MG63 (cell line): Measurements from ENCODE around the gene AK9. TPM values are rescaled to one million over a fixed set of nuclear protein-coding genes. Genes with fewer than 3 reads are reported as not detected.
"Not testable (repeated sequence)": the region's sequence is repeated elsewhere in the genome, so short reads cannot be mapped to it uniquely, and the experiment has no call there.

Source experiments
- DNase-seq: peaks from one replicate; pipeline ENCODE4 v3.0.0-alpha.2; 2020
- H3K27me3 ChIP-seq: fragments of 250-450 bp; sonication (Bioruptor Pico); 2 replicates; pipeline ENCODE4 v1.5.1; 2020; ENCODE audit warnings: mild to moderate bottlenecking, moderate library complexity
- H3K36me3 ChIP-seq: fragments of 250-450 bp; sonication (Bioruptor Pico); 2 replicates; pipeline ENCODE4 v1.5.1; 2020; ENCODE audit warnings: mild to moderate bottlenecking, moderate library complexity
- H3K4me3 ChIP-seq: fragments of 250-450 bp; sonication (Bioruptor Pico); 2 replicates; pipeline ENCODE4 v1.5.1; 2020; ENCODE audit warnings: mild to moderate bottlenecking, moderate library complexity
- H3K9me3 ChIP-seq: fragments of 250-450 bp; sonication (Bioruptor Pico); 2 replicates; pipeline ENCODE4 v1.5.1; 2020; ENCODE audit warnings: mild to moderate bottlenecking, moderate library complexity
- total RNA-seq: library from RNA; depleted of rRNA; stranded (reverse); fragments of >200 nt; shearing (Covaris generic); gene quantifications from 2 replicates; pipeline ENCODE4 v1.2.3, GENCODE V29; 2014; ENCODE audit warnings: low replicate concordance

AK9 gene
- total RNA-seq, 1 experiment from 2014 or later, result 2.6 TPM

DNA sequence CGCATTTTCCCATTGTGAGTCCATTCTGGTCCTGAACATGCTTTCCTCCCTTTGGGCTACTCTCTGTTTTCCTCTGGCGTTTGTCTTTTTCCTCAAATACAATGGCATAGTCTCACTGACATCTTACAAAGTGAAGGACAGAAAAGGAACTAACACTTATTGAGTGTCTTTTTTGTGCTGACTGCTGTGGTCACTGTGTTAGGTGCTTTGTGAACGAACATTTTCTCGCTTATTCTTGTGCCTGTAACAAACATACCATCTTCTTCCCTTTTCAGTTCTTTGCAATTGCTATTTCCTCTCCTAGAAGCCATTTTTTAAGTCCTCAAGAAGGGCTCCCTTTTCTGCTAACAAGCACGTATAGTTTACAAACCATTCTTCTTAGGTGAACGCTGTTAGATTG is 15.5 kb upstream of the AK9 start:
- no peak for DNase-seq

GRCh38 chr6:109705258-109705657 is 14.3 kb upstream of the AK9 start:
- DNase-seq, result peak; percentile 60
- no peaks in the 10 kb centered on the region for H3K36me3 ChIP-seq
- no peak overlapping the region for H3K4me3 ChIP-seq
- H3K9me3 ChIP-seq, result peaks cover 7% of the 10 kb centered on the region
- H3K27me3 ChIP-seq, result no peaks in the 10 kb centered on the region

More for the DNA sequence above, 15.5 kb upstream of the AK9 start:
- H3K9me3 ChIP-seq, result peaks cover 7% of the 10 kb centered on the region
- H3K27me3 ChIP-seq, result no peaks in the 10 kb centered on the region
- H3K36me3 ChIP-seq, result no peaks in the 10 kb centered on the region
- H3K4me3 ChIP-seq, result no peak overlapping the region

- Histone ChIP-seq H3K9me3 (no peaks in the 10 kb centered on the region), H3K36me3 (no peaks in the 10 kb centered on the region), H3K4me3 (no peak overlapping the region), H3K27me3 (no peaks in the 10 kb centered on the region)
- DNase-seq, result no peak
These were observed 11.8 kb upstream of the AK9 start for GRCh38 chr6:109702791-109703190.

DNA sequence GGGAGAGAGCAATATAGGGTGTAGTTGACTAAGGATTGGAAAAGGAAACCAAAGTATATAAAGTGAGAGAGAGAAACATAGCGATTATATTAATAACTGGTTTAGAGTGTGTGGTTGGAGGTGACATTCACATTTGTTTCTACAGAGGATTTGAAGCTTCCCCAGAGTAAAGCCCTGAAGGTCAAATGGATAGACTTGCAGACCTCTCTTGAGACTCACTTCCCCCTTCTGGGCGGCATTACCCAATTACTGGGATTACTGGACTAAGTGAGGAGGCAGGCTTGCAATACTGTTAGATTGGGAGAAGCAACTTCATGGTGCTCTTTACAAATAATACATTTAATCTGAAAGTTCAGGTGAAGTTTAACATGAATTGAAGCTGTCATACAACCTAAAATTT is 10.8 kb upstream of the AK9 start:
- H3K9me3 ChIP-seq, result no peaks in the 10 kb centered on the region
- no peak for DNase-seq
- no peak overlapping the region for H3K4me3 ChIP-seq
- no peaks in the 10 kb centered on the region for H3K36me3 ChIP-seq
- no peaks in the 10 kb centered on the region for H3K27me3 ChIP-seq

- no peak overlapping the region for H3K4me3 ChIP-seq
- H3K9me3 ChIP-seq, result no peaks in the 10 kb centered on the region; the same call in 1 of the 2 replicates
- DNase-seq, result no peak
- no peaks in the 10 kb centered on the region for H3K36me3 ChIP-seq
- H3K27me3 ChIP-seq, result no peaks in the 10 kb centered on the region
These were observed 10.2 kb upstream of the AK9 start for GRCh38 chr6:109701221-109701620.

DNA sequence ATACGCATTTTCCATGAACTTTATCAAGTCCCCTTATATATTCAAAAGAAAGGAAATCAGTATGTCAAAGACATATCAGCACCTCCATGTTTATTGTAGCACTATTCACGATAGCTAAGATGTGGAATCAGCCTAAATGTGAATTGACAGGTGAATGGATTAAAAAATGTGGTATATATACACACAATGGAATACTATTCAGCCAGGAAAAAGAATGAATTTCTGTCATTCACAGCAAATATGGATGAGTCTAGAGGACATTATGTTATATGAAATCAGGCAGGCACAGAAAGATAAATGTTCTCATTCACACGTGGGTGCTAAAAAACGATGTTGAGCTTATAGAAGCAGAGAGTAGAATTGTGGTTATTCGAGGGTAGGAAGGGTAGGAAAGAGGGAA is 5.4 kb upstream of the AK9 start:
- Histone ChIP-seq H3K4me3 (no peak overlapping the region), H3K27me3 (no peaks in the 10 kb centered on the region), H3K9me3 (no peaks in the 10 kb centered on the region; the same call in 1 of the 2 replicates), H3K36me3 (peaks cover 2% of the 10 kb centered on the region; the same call in 1 of the 2 replicates)
- no peak for DNase-seq

DNA sequence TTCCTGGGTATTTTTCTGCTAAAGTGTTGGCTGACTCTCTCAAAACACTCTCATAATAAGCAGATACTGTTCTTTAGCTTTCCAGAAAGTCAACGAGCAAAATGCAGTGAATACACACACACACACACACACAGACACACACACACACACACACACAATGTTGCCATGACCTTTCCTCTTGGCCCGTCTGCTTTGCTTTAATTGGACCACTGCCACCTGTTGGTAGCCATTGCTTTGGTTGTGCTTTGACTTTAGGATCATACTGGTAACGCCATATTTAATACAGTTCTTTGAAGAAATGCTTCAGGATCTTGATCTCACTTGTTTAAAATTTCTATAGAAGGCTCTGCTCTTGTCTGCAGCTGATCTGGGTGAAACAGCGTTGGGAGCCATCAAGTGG is 4.5 kb upstream of the AK9 start:
- DNase-seq, result no peak
- Histone ChIP-seq H3K36me3 (peaks cover 2% of the 10 kb centered on the region; the same call in 1 of the 2 replicates), H3K4me3 (no peak overlapping the region), H3K9me3 (no peaks in the 10 kb centered on the region; the same call in 1 of the 2 replicates), H3K27me3 (no peaks in the 10 kb centered on the region)

- Histone ChIP-seq H3K36me3 (peaks cover 2% of the 10 kb centered on the region; the same call in 1 of the 2 replicates), H3K9me3 (no peaks in the 10 kb centered on the region; the same call in 1 of the 2 replicates), H3K27me3 (no peaks in the 10 kb centered on the region), H3K4me3 (no peak overlapping the region)
- DNase-seq, result no peak
These were observed 2.1 kb upstream of the AK9 start for GRCh38 chr6:109693111-109693510.

GRCh38 chr6:109690373-109690736 is 647 bp downstream of the AK9 start:
- H3K9me3 ChIP-seq, result no peaks in the 10 kb centered on the region
- DNase-seq, result peak; percentile 18

GRCh38 chr6:109687271-109687761 is 3.7 kb downstream of the AK9 start:
- H3K9me3 ChIP-seq, result no peaks in the 10 kb centered on the region
- no peaks in the 10 kb centered on the region for H3K36me3 ChIP-seq
- H3K27me3 ChIP-seq, result no peaks in the 10 kb centered on the region
- peak; percentile 91 for DNase-seq
- H3K4me3 ChIP-seq, result no peak overlapping the region

More at GRCh38 chr6:109690373-109690736, 647 bp downstream of the AK9 start:
- Histone ChIP-seq H3K27me3 (no peaks in the 10 kb centered on the region), H3K4me3 (peak overlapping the region; percentile 67), H3K36me3 (no peaks in the 10 kb centered on the region)

- no peaks in the 10 kb centered on the region for H3K9me3 ChIP-seq
- no peak overlapping the region for H3K4me3 ChIP-seq
- no peaks in the 10 kb centered on the region for H3K27me3 ChIP-seq
- no peaks in the 10 kb centered on the region for H3K36me3 ChIP-seq
- DNase-seq, result no peak
These were observed 4.3 kb downstream of the AK9 start for GRCh38 chr6:109686566-109687265.

DNA sequence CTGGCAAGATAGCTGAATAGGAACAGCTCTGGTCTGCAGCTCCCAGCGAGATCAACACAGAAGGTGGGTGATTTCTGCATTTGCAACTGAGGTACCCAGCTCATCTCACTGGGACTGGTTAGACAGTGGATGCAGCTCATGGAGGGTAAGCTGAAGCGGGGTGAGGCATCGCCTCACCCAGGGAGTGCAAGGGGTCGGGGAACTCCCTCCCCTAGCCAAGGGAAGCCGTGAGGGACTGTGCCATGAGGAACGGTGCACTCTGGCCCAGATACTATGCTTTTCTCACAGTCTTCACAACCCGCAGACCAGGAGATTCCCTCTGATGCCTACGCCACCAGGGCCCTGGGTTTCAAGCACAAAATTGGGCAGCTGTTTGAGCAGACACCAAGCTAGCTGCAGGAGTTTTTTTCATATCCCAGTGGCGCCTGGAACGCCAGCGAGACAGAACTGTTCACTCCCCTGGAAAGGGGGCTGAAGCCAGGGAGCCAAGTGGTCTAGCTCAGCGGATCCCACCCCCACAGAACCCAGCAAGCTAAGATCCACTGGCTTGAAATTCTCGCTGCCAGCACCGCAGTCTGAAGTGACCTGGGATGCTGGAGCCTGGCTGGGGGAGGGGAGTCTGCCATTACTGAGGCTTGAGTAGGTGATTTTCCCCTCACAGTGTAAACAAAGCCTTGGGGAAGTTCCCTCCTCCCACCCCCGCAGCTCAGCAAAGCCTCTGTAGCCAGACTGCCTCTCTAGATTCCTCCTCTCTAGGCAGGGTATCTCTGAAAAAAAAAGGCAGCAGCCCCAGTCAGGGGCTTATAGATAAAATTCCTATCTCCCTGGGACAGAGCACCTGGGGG is 12.1 kb downstream of the AK9 start:
- H3K9me3 ChIP-seq, H3K4me3 ChIP-seq, H3K27me3 ChIP-seq, H3K36me3 ChIP-seq, DNase-seq: not testable (repeated sequence)

DNA sequence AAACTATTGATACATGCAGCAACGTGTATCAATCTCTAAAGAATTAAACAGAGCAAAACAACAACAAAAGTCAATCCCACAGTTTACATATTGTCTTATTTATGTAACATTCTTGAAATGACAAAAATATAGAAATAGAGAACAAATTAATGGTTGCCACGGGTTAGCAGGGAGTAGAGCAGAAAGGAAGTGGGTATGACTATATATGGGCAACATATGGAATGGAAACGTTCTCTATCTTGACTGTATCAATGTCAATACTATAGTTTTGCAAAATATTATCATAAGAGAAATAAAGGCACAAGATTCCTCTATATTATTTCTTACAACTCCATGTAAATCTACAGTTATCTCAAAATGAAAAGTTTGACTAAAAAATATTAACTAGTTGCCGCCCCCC is 12.8 kb downstream of the AK9 start:
- H3K9me3 ChIP-seq, result no peaks in the 10 kb centered on the region
- H3K27me3 ChIP-seq, result no peaks in the 10 kb centered on the region
- DNase-seq, result no peak
- H3K4me3 ChIP-seq, result no peak overlapping the region
- no peaks in the 10 kb centered on the region for H3K36me3 ChIP-seq

DNA sequence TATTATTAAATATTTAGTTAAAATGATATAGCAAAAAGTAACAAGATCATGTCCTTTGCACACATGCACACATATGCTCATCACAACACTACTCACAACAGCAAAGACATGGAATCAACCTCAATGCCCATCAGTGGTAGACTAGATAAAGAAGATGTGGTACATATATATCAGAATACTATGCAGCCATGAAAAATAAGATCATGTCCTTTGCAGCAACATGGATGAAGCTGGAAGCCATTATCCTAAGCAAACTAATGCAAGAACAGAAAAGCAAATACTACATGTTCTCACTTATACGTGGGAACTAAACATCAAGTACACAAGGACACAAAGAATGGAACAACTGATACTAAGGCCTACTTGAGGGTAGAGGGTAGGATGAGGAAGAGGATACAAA is 14.3 kb downstream of the AK9 start:
- Histone ChIP-seq H3K4me3 (no peak overlapping the region), H3K27me3 (no peaks in the 10 kb centered on the region), H3K36me3 (no peaks in the 10 kb centered on the region), H3K9me3 (no peaks in the 10 kb centered on the region)
- DNase-seq, result no peak

- no peak for DNase-seq
- H3K4me3 ChIP-seq, result no peak overlapping the region
- H3K36me3 ChIP-seq, result no peaks in the 10 kb centered on the region
- H3K9me3 ChIP-seq, result no peaks in the 10 kb centered on the region
- no peaks in the 10 kb centered on the region for H3K27me3 ChIP-seq
These were observed 18.2 kb downstream of the AK9 start for GRCh38 chr6:109672839-109673238.

- no peak for DNase-seq
- no peak overlapping the region for H3K4me3 ChIP-seq
These were observed 18.8 kb downstream of the AK9 start for GRCh38 chr6:109672175-109672574.

GRCh38 chr6:109671733-109672132 is 19.3 kb downstream of the AK9 start:
- no peak for DNase-seq
- Histone ChIP-seq H3K4me3 (no peak overlapping the region), H3K9me3 (no peaks in the 10 kb centered on the region)

More at GRCh38 chr6:109672175-109672574, 18.8 kb downstream of the AK9 start:
- Histone ChIP-seq H3K27me3 (no peaks in the 10 kb centered on the region), H3K9me3 (no peaks in the 10 kb centered on the region), H3K36me3 (no peaks in the 10 kb centered on the region)

More at GRCh38 chr6:109671733-109672132, 19.3 kb downstream of the AK9 start:
- H3K27me3 ChIP-seq, result no peaks in the 10 kb centered on the region
- no peaks in the 10 kb centered on the region for H3K36me3 ChIP-seq
